Measurements from ENCODE around the gene SNU13.
"Not testable (repeated sequence)": the region's sequence is repeated elsewhere in the genome, so short reads cannot be mapped to it uniquely, and the experiment has no call there.

Gene SNU13

DNA sequence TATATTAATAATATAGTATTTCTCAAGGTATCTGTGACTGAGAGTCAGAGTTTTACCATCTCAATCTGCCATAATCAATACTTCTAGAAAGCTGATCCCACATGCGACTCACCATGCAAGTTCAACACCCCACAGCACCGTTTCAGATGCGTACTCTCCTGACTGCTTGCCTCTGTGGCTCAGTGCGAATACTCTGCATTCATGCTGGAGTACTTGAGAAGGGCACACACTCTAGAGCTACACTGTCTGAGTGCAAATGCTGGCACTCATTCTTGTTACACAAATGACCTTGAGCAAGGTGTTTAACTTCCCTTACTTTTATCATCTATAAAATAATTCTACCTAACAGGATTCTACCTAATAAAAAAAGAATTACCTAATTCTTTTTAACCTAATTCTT is 12.5 kb downstream of the SNU13 start:
- no peak for DNase-seq

DNA sequence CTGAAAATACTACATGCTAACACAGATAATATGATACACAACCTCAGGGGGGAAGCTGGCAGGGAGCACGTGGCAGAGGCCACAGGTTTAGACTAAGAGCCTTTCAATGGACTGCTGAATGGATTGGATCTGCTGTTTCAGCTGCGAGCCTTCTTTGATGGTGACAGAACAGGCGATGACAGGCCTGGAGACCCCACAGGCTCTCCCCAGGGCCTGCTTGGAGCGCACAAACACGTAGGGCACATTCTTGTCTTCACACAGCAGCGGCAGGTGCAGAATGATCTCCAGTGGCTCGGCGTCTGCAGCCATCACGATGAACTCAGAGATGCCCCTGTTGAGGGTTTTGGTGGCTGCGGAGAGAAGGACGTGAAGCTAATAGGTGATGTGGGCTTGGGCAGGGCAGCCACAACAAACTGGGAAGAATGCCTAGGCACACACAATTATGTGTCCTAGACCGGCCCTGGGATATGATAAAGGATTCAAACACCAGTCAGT is 13.8 kb downstream of the SNU13 start:
- no peak for DNase-seq

DNA sequence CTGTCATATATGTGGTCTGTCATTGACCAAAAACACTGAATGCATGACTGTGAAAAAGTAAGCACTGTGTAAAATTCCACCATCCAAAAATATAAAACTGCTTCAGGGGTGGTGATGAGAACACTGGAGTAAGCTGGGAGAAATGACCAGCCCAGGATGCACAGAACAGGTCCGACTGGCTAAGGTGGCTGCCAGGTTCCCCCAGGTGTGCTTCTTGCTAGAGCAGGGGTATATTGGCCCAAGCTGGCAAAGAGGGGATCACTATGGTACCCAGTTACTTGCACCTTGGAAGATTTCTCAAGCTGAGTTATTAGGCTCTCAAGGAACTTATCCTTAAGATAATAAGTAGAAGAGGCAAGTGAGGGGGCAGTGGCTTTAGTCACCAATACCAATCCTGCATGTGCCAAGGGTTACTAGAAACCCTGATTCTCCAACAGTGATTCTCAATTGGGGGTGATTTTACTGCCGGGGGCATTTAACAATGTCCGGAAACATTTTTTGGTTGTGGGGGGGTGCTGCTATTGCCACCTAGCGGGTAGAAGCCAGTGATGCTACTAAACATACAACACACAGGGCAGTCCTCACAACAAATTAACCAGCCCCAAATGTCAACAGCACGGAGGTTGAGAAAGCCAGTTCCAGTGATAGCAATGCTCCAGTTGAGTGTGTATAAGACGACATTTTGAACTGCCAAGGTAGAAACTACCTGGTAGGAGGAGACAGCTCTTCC is 15.7 kb downstream of the SNU13 start:
- DNase-seq, result no peak

DNA sequence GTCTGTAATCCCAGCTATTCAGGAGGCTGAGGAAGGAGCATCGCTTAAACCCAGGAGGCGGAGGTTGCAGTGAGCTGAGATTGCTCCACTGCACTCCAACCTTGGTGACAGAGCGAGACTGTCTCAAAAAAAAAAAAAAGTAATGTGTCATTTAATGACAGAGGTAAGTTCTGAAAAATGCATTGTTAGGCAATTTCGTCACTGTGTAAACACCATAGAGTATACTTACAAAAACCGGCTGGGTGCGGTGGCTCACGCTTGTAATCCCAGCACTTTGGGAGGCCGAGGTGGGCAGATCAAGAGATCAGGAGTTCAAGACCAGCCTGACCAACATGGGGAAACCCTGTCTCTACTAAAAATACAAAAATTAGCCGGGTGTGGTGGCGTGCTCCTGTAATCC is 16.6 kb downstream of the SNU13 start:
- not testable (repeated sequence) for DNase-seq

DNA sequence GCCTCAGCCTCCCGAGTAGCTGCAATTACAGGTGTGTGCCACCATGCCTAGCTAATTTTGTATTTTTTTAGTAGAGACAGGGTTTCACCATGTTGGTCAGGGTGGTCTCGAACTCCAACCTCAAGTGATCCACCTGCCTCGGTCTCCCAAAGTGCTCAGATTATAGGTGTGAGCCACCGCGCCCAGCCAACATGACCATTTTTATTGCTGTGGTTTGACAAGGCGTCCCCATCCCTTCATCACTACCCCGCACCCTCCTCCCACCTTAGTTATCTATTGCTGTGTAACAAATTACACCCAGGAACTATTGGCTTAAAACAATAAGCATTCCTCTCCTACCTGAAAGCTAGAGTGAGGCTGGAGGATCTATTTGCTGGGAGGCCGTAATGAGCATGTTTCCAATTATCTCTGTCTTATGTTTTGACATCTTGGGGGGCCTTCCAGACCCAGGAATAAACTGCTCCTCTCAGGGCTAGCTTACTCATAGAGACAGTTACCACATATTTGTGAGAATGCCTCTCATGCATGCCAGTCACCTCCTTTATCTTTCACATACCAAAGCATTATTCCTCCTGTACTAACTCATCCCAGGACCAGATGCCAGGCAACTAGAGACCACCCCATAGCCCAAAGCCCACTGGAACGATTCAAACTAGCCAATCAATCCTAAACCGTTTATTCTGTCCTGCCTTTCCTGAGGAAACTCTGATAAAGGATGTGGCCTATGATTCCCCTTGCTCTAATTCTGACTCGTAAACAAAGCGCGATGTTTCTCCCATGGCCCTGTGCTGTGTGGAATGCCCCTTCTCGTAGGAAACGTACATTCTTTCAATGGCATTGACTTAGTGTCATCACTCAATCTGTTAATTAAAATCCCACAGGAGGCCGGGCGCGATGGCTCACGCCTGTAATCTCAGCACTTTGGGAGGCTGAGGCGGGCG is 19.4 kb downstream of the SNU13 start:
- DNase-seq, result no peak

DNA sequence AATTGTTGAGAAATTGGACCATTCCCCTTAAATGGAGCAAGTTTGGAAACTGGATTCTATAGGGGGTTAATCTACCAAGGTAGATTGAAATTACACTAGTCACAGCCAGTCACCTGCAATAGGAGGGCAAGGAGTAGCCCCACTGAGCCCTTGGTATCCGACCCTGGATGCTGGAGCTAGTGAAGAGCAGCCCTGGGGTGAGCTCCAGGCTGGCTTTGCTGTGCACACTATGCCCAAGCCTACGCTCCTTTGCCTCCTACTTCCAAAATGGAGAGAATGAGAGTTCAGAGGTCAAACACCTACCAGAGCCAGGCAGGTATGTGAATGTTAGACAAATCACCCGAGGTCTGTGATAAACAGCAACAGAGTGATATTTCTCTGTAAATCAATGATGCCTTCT is 23.7 kb downstream of the SNU13 start:
- DNase-seq, result no peak

DNA sequence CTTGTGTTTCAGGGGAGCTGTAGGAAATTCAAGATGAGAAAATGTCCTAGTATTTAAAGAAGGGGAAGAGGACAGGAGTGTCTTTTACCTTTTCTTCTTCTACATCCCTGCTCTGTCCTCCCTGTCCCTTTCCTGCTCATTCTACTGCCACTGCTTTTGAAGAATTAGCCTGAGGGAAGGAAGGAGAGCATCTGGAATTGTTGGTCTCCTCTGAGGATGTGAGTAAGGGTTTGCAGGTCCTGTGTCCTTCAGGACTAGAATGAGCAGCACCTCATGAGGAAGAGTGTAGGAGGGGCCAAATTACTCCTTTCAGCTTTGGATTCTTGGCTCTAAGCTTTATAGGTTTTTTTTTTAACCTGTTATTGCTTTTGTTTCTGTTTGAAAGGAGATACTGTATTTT is 24.2 kb downstream of the SNU13 start:
- DNase-seq, result no peak

DNA sequence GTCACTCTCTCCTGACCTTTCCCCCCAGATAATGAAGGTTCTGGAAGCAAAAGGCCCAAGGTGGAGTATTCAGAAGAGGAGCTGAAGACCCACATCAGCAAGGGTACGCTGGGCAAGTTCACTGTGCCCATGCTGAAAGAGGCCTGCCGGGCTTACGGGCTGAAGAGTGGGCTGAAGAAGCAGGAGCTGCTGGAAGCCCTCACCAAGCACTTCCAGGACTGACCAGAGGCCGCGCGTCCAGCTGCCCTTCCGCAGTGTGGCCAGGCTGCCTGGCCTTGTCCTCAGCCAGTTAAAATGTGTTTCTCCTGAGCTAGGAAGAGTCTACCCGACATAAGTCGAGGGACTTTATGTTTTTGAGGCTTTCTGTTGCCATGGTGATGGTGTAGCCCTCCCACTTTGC is 25.1 kb downstream of the SNU13 start:
- not testable (repeated sequence) for DNase-seq

DNA sequence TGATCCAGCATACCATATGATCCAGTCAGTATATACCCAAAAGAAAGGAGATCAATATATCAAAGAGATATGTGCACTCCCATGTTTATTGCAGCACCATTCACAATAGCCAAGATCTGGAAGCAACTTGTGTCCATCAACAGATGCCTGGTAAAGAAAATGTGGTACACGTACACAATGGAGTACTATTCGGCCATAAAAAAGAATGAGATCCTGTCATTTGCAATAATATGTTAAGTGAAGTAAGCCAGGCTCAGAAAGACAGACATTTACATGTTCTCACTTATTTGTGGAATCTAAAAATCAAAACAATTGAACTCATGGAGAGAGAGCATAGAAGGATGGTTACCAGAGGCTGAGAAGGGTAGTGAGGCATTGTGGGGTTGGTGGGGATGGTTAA is 27.0 kb downstream of the SNU13 start:
- DNase-seq, result no peak

DNA sequence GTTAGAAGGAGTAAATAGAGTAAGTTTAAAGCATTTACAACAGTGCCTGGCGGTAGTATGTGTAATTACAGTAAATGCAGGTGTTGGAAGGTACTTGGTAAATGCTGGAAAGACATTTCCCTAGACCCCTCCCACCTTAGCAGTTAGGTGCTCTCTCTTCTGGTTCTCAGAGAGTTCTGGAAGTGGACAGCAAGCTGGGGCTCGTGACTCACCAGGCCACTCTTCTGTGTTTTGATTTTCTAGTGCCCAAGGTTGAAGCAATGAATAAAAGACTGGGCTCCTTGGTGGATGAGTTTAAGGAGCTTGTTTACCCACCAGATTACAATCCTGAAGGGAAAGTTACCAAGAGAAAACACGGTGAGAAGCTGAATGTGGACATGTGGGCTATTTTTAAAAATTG is 27.6 kb downstream of the SNU13 start:
- no peak for DNase-seq

DNA sequence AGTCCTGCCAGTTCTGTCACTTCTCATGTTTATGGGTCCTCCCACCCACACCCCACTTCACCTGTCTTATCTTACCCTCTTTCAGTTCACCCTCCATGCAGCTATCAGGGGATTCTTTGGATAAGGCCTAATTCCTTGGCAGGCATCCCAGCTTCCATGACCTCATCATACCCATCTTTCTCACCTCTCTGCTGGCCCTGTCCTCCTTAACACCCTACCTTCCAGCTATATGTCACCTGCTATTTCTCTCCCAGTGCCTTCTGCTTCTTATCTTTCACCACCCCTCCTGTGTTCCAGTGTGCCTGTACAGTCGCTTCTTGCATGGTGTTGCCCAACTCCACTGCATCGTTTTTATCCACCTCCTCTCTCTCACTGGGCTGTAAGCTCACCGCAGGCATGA is 28.3 kb downstream of the SNU13 start:
- no peak for DNase-seq

DNA sequence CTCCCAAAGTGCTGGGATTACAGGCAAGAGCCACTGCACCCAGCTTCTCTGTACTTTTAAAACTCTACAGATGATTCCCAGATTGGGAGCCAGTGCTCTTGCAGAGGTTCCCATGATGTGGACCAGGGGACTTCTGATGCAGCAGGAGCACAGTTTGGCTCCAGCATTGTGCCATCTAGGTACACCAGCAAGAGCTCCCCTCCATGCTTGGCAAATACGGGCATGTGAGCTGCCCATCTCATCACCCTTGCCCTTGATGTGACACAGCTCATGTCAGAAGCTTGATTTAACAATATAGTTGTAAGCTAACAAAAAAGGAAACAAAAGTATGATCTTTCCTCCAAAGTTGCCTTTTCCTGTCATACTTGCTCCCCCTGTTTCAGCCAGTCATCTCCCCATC is 28.7 kb downstream of the SNU13 start:
- no peak for DNase-seq

DNA sequence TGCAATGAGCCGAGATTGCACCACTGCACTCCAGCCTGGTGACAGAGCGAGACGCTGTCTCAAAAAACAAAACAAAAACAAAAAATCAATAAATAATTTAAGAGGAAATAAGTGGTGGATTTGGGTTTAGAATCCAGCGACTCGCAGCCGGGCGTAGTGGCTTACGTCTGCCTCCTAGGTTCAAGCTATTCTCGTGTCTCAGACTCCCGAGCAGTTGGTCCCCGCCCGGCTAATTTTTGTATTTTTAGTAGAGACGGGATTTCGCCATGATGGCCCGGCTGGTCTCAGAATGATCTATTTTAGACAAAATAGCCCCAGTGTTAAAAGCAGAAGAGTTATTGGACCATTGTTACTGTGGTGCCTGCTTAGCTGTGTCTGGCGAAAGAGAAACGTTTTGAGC is 29.8 kb downstream of the SNU13 start:
- DNase-seq, result no peak

DNA sequence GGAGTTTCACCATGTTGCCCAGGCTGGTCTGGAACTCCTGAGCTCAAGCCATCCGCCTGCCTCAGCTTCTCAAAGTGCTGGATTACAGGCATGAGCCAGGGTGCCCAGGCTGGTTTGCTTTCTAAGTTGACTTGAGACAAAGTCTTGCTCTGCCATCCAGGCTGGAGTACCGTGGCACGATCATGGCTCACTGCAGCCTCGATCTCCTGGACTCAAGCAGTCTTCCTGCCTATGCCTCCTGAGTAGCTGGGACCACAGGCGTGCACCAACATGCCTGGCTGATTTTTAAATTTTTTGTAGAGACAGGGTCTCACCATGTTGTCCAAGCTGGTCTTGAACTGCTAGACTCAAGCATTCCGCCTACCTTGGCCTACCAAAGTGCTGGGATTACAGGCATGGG is 31.0 kb downstream of the SNU13 start:
- no peak for DNase-seq

DNA sequence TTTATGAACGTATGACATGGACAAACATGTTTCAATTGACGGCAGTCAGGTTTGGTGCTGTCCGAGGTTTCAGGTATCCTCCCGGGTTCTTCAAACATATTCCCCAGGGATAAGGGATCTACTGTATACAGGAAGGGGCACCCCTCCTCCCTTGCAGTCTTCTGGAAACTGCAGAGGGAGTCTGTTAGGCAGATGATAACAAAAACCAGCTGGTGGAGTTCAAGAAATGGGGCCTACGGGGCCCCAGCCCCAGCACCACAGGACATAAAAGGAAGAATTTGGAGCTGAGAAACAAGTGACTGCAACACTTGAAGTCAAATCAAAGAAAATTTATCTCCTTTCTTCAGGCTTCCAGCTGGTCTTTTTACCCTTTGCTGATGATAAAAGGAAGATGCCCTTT is 32.1 kb downstream of the SNU13 start:
- DNase-seq, result no peak

DNA sequence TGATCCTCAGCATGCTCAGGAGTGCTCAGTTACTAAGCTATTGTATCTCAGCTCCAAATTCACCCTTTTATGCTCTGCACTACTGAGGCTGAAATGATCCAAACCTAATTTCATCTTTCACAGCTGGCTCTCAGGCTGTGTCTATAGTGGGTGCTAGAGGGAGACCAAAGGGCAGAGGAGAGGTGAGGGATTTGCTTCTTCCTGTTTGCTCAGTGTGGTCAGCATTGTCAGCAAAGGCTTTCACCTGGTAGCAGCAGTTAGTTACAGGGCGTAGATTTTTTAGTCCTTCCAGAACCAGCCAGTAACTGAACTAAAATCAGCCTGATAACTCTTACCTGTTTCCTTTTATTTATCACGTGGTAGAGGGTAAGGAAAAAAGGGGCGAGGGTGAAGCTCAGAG is 34.3 kb downstream of the SNU13 start:
- DNase-seq, result no peak

DNA sequence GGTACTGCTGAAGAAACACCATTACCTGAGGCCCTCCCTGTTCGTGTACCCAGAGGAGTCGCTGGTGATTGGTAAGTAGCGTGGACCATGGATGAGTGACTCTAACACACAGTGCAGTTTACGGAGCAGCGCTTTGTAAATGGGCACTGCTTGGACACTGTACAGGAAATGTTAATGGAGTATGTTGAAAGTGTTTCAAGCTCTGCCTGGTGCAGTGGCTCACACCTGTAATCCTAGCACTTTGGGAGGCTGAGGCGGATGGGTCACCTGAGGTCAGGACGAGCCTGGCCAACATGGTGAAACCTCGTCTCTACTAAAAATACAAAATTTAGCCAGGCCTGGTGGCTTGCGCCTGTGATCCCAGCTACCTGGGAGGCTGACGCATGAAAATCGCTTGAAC is 37.8 kb downstream of the SNU13 start:
- DNase-seq, result no peak

DNA sequence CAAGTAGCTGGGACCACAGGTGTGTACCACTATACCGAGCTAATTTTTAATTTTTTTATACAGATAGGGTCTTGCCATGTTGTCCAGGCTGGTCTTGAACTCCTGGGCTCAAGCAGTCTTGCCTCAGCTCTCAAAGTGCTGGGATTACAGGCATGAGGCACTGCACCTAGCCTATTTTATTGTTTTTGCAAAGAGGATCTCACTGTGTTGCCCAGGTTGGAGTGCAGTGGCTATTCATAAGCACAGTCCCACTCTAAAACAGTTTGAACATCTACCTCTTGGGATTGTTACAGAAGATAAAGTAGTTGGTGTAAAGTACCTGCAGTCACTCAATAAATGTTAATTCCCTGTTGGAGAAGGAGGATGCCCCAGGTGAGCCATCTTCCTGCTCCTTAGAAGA is 38.4 kb downstream of the SNU13 start:
- DNase-seq, result no peak

DNA sequence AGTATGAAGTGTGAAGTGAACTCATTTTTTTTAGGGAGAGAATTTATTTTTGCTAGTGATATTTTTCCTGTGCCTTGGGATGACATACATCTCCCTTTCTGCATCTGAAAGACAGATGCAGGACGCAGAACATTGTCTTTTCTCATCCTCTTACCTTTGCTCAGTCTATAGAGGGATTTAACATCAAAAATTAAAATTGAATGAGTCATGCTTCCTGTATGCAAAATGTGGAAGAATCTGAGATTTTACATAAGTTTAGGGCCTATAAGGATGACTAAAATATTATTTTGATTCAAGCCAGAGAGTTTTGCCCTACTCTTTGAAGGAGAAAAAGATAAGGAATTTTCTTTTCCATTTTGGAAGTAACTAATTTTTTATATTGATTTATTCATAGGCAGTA is 40.2 kb downstream of the SNU13 start:
- no peak for DNase-seq

DNA sequence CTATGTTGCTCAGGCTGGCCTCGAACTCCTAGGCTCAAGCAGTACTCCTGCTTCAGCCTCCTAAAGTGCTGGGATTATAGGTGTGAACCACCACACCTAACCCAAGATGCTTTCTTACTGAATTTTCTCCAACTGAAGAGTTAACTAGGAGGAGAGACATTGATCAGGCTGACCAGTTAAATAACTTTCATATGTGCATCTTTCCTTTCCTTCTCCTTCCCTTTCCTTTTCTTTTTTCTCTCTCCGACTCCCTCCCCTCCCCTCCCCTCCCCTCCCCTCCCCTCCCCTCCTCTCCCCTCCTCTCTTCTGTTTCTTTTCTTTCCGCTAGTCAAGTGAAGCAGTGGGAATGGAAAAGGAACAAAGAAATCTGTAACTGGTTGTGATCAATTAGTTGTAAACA is 40.9 kb downstream of the SNU13 start:
- DNase-seq, result no peak

DNA sequence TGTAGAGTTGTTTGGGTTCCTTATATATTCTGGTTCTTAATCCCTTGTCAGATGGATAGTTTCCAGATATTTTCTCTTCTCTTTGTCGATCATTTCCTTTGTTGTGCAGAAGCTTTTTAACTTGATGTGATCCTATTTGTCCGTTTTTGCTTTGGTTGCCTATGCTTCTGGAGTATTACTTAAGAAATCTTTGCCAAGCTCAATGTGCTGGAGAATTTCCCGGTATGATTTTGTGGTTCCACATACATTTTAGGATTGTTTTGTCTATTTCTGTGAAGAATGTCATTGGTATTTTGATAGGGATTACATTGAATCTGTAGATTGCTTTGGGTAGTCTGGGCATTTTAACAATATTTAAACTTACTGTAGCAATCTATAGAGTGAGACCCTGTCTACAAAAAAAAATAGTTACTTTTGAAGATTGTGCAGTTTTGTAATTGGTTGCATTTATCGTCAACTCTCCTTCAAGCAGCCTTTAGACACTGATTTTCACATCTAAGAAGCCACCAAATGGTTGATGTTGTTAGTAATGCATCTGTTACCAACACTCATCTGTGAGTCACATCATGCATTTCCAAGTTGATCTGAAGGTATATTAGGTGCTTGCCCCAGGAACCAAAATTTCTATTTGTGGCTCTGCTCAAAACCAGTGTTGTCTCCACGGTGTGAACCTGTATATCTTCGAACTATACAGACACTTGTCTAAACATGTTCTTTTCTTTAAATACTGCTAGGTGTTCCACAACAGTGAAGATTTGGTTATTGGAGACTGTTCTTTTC is 46.1 kb downstream of the SNU13 start:
- no peak for DNase-seq

DNA sequence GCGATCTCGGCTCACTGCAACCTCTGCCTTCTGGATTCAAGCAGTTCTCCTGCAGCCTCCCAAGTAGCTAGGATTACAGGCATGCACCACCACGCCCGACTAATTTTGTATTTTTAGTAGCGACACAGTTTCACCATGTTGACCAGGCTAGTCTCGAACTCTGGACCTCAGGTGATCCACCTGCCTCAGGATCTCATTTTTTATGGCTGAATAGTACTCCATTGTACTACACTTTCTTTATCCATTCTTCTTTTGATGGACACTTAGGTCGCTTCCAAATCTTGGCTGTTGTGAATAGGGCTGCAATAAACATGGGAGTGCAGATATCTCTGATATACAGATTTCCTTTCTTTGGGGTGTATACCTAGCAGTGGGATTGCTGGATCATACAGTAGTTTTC is 46.8 kb downstream of the SNU13 start:
- DNase-seq, result no peak

DNA sequence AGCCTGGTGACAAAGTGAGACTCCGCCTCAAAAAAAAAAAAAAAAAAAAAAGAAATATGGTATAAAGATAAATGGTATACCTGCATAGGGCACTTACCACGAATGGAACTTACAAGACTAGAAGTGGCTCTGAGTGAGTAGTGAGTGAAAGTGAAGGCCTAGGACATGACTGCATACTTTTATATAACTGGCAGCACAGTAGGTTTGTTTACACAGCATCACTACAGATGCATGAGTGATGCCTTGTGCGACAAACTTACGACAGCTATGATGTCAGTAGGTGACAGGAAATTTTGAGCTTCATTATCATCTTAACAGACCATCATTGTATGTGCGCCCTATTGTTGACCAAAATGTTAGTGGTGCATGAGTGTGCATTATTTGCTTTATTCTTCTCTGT is 49.9 kb downstream of the SNU13 start:
- DNase-seq, result peak; percentile 67

Measured in SHP77 treated with DMSO at 0.1 percent for 48 hours (cell line).